SK-N-SH treated with all-trans-retinoic acid at 6 μM for 48 hours (cell line): Measurements from ENCODE around the gene PTPRN2.

ENCODE experiments used
- ATAC-seq: fragments of 200-7000 bp; cut with Tn5 transposase; 3 replicates; pipeline ENCODE4 v1.9.1; 2020; ENCODE audit warnings: mild to moderate bottlenecking, moderate library complexity
- ARNTL ChIP-seq: fragments of 450-650 bp; formaldehyde crosslinking; IDR thresholded peaks from 2 replicates; pipeline ENCODE4 v1.5.0; 2020; ENCODE audit warnings: low read depth, mild to moderate bottlenecking, moderate library complexity, borderline replicate concordance
- BACH2 ChIP-seq: fragments of 250-450 bp; sonication (Bioruptor Pico); IDR thresholded peaks from 2 replicates; pipeline ENCODE4 v1.9.0; 2021; ENCODE audit warnings: mild to moderate bottlenecking, borderline replicate concordance
- CSDC2 ChIP-seq: fragments of 250-450 bp; sonication (Bioruptor Pico); IDR thresholded peaks from 2 replicates; pipeline ENCODE4 v1.5.0; 2020; ENCODE audit warnings: mild to moderate bottlenecking, moderate library complexity
- ESRRG ChIP-seq: fragments of 250-450 bp; sonication (Bioruptor Pico); IDR thresholded peaks from 2 replicates; pipeline ENCODE4 v1.6.1; 2021; ENCODE audit warnings: mild to moderate bottlenecking
- GLIS3 ChIP-seq: fragments of 250-450 bp; sonication (Bioruptor Pico); IDR thresholded peaks from 2 replicates; pipeline ENCODE4 v1.5.0; 2020; ENCODE audit warnings: mild to moderate bottlenecking, moderate library complexity
- ISL1 ChIP-seq: fragments of 250-450 bp; sonication (Bioruptor Pico); IDR thresholded peaks from 2 replicates; pipeline ENCODE4 v2.1.2; 2022; ENCODE audit warnings: mild to moderate bottlenecking, moderate library complexity
- OSR1 ChIP-seq: fragments of 250-450 bp; sonication (Bioruptor Pico); IDR thresholded peaks from 2 replicates; pipeline ENCODE4 v1.8.0; 2022; ENCODE audit warnings: moderate library complexity, mild to moderate bottlenecking, inconsistent platforms
- RARB ChIP-seq: fragments of 250-450 bp; sonication (Bioruptor Pico); IDR thresholded peaks from 2 replicates; pipeline ENCODE4 v1.8.0; 2021; ENCODE audit warnings: mild to moderate bottlenecking, moderate library complexity
- SNAI2 ChIP-seq: fragments of 250-450 bp; sonication (Bioruptor Pico); IDR thresholded peaks from 2 replicates; pipeline ENCODE4 v1.5.0; 2020; ENCODE audit warnings: mild to moderate bottlenecking, moderate library complexity
- TCF4 ChIP-seq: fragments of 250-450 bp; sonication (Bioruptor Pico); IDR thresholded peaks from 2 replicates; pipeline ENCODE4 v1.8.0; 2021; ENCODE audit warnings: mild to moderate bottlenecking, moderate library complexity, borderline replicate concordance
- ZC3H10 ChIP-seq: fragments of 250-450 bp; sonication (Bioruptor Pico); IDR thresholded peaks from 2 replicates; pipeline ENCODE4 v1.5.1; 2021; ENCODE audit warnings: mild to moderate bottlenecking, moderate library complexity
- ZFP30 ChIP-seq: fragments of 450-650 bp; formaldehyde crosslinking; IDR thresholded peaks from 2 replicates; pipeline ENCODE4 v1.5.0; 2022; ENCODE audit warnings: mild to moderate bottlenecking, moderate library complexity
- ZNF565 ChIP-seq: fragments of 450-650 bp; formaldehyde crosslinking; conservative IDR thresholded peaks from 2 replicates; pipeline ENCODE4 v1.5.0; 2020; ENCODE audit warnings: low read depth, mild to moderate bottlenecking, moderate library complexity
- ZNF8 ChIP-seq: fragments of 450-650 bp; formaldehyde crosslinking; IDR thresholded peaks from 2 replicates; pipeline ENCODE4 v1.5.0; 2020; ENCODE audit warnings: mild to moderate bottlenecking, moderate library complexity
- TF ChIP-seq, protein P1 (sequence below): fragments of 250-450 bp; sonication (Bioruptor Pico); IDR thresholded peaks from 2 replicates; pipeline ENCODE4 v1.8.0; 2021; ENCODE audit warnings: low read depth, mild to moderate bottlenecking, moderate library complexity, borderline replicate concordance
- TF ChIP-seq, protein P2 (sequence below): fragments of 250-450 bp; sonication (Bioruptor Pico); IDR thresholded peaks from 2 replicates; pipeline ENCODE4 v1.5.1; 2021; ENCODE audit warnings: mild to moderate bottlenecking, moderate library complexity
- TF ChIP-seq, protein P3 (sequence below): fragments of 250-450 bp; sonication (Bioruptor Pico); IDR thresholded peaks from 2 replicates; pipeline ENCODE4 v1.5.1; 2020; ENCODE audit warnings: low read depth, mild to moderate bottlenecking, moderate library complexity
- TF ChIP-seq, protein P4 (sequence below): fragments of 250-450 bp; sonication (Bioruptor Pico); IDR thresholded peaks from 2 replicates; pipeline ENCODE4 v1.8.0; 2020; ENCODE audit warnings: mild to moderate bottlenecking, moderate library complexity, borderline replicate concordance
- TF ChIP-seq, protein P5 (sequence below): fragments of 250-450 bp; sonication (Bioruptor Pico); IDR thresholded peaks from 2 replicates; pipeline ENCODE4 v1.5.0; 2020; ENCODE audit warnings: mild to moderate bottlenecking, moderate library complexity

The PTPRN2 gene

DNA sequence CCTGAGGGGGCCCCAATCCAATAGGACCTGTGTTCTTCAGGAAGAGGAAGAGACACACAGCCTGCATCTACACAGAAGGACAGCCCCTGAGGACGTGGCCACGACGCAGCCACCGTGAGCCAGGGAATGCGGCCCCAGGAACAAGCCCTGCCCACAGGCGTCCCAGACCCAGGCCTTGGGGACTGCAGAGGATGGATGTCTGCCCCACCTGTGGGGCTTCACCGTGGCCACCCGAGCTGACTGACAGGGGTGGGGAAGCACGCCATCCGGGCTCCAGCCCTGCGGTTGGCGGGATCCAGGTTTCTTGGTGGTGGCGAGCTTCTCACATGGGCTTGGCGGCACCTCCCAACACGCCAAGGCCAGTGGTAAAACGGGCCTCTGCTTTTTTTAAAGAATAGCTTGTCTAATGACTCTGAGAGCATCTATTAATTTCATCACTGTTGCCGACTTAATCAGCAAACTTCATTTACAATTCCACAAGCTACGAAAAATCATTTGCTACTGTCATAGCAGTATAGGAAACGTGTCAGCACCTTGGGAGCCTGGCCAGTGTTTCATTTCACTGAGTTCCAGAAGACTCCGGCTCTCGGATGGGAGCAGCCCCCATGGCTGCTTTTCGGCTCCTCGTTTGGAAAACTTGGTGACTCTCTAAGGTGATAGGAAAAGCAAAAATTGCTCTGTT, 584.0 kb downstream of the PTPRN2 start:
- ATAC-seq, result no peak
- TF ChIP-seq OSR1 (CRISPR knock-in tag) (no peak), RARB (CRISPR knock-in tag) (no peak), ZFP30 (CRISPR knock-in tag) (no peak), ZNF8 (CRISPR knock-in tag) (no peak), CSDC2 (CRISPR knock-in tag) (no peak), SNAI2 (no peak), BACH2 (CRISPR knock-in tag) (no peak), ESRRG (CRISPR knock-in tag) (no peak), ISL1 (CRISPR knock-in tag) (no peak), ZNF565 (CRISPR knock-in tag) (no peak)
- TF ChIP-seq, protein P1, sequence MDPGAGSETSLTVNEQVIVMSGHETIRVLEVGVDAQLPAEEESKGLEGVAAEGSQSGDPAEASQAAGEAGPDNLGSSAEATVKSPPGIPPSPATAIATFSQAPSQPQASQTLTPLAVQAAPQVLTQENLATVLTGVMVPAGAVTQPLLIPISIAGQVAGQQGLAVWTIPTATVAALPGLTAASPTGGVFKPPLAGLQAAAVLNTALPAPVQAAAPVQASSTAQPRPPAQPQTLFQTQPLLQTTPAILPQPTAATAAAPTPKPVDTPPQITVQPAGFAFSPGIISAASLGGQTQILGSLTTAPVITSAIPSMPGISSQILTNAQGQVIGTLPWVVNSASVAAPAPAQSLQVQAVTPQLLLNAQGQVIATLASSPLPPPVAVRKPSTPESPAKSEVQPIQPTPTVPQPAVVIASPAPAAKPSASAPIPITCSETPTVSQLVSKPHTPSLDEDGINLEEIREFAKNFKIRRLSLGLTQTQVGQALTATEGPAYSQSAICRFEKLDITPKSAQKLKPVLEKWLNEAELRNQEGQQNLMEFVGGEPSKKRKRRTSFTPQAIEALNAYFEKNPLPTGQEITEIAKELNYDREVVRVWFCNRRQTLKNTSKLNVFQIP (CRISPR knock-in tag), result no peak
- TF ChIP-seq, protein P2, sequence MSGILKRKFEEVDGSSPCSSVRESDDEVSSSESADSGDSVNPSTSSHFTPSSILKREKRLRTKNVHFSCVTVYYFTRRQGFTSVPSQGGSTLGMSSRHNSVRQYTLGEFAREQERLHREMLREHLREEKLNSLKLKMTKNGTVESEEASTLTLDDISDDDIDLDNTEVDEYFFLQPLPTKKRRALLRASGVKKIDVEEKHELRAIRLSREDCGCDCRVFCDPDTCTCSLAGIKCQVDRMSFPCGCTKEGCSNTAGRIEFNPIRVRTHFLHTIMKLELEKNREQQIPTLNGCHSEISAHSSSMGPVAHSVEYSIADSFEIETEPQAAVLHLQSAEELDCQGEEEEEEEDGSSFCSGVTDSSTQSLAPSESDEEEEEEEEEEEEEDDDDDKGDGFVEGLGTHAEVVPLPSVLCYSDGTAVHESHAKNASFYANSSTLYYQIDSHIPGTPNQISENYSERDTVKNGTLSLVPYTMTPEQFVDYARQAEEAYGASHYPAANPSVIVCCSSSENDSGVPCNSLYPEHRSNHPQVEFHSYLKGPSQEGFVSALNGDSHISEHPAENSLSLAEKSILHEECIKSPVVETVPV, result no peak
- TF ChIP-seq, protein P3, sequence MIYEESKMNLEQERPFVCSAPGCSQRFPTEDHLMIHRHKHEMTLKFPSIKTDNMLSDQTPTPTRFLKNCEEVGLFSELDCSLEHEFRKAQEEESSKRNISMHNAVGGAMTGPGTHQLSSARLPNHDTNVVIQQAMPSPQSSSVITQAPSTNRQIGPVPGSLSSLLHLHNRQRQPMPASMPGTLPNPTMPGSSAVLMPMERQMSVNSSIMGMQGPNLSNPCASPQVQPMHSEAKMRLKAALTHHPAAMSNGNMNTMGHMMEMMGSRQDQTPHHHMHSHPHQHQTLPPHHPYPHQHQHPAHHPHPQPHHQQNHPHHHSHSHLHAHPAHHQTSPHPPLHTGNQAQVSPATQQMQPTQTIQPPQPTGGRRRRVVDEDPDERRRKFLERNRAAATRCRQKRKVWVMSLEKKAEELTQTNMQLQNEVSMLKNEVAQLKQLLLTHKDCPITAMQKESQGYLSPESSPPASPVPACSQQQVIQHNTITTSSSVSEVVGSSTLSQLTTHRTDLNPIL (CRISPR knock-in tag), result no peak
- TF ChIP-seq, protein P4, sequence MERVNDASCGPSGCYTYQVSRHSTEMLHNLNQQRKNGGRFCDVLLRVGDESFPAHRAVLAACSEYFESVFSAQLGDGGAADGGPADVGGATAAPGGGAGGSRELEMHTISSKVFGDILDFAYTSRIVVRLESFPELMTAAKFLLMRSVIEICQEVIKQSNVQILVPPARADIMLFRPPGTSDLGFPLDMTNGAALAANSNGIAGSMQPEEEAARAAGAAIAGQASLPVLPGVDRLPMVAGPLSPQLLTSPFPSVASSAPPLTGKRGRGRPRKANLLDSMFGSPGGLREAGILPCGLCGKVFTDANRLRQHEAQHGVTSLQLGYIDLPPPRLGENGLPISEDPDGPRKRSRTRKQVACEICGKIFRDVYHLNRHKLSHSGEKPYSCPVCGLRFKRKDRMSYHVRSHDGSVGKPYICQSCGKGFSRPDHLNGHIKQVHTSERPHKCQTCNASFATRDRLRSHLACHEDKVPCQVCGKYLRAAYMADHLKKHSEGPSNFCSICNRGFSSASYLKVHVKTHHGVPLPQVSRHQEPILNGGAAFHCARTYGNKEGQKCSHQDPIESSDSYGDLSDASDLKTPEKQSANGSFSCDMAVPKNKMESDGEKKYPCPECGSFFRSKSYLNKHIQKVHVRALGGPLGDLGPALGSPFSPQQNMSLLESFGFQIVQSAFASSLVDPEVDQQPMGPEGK (CRISPR knock-in tag), result no peak
- TF ChIP-seq, protein P5, sequence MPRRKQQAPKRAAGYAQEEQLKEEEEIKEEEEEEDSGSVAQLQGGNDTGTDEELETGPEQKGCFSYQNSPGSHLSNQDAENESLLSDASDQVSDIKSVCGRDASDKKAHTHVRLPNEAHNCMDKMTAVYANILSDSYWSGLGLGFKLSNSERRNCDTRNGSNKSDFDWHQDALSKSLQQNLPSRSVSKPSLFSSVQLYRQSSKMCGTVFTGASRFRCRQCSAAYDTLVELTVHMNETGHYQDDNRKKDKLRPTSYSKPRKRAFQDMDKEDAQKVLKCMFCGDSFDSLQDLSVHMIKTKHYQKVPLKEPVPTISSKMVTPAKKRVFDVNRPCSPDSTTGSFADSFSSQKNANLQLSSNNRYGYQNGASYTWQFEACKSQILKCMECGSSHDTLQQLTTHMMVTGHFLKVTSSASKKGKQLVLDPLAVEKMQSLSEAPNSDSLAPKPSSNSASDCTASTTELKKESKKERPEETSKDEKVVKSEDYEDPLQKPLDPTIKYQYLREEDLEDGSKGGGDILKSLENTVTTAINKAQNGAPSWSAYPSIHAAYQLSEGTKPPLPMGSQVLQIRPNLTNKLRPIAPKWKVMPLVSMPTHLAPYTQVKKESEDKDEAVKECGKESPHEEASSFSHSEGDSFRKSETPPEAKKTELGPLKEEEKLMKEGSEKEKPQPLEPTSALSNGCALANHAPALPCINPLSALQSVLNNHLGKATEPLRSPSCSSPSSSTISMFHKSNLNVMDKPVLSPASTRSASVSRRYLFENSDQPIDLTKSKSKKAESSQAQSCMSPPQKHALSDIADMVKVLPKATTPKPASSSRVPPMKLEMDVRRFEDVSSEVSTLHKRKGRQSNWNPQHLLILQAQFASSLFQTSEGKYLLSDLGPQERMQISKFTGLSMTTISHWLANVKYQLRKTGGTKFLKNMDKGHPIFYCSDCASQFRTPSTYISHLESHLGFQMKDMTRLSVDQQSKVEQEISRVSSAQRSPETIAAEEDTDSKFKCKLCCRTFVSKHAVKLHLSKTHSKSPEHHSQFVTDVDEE (CRISPR knock-in tag), result no peak

DNA sequence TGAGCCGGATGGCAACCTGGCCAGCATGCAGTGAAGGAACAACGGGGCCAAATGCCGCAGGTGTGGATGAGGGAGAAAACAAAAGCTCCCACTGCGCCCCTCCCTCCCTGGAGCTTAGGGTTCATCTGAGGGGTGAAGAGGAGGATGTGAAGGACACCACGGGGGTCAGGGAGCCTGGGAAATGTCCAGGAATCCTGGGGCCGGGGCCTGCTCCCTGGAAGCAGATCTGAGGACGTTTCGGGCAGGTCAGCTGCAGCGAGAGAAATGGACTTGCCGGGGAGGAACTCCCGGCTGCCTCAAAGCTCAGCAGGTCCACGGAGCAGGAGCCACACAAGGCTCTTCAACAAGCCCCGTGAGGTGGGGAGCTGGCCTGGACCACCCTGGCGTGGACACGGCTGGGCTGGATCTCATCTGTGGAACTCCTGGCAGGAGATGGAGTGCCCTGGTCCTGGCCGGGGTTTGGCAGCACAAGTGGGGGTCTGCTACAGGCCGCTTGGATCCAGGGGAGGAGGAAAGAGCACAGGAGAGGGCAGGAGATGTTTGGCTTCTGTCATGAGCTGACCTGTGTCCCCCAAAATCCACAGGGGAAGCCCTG, 585.0 kb downstream of the PTPRN2 start:
- ATAC-seq, result no peak
- TF ChIP-seq CSDC2 (CRISPR knock-in tag) (no peak), BACH2 (CRISPR knock-in tag) (no peak), ZNF8 (CRISPR knock-in tag) (no peak), ZNF565 (CRISPR knock-in tag) (no peak), ISL1 (CRISPR knock-in tag) (no peak), ZC3H10 (CRISPR knock-in tag) (no peak), TCF4 (CRISPR knock-in tag) (no peak), ZFP30 (CRISPR knock-in tag) (no peak), SNAI2 (no peak), GLIS3 (CRISPR knock-in tag) (no peak), ESRRG (CRISPR knock-in tag) (no peak), ARNTL (CRISPR knock-in tag) (no peak)
